C4-2B (cell line): Measurements from ENCODE around the gene SHC2.

ENCODE experiments used
- H3K27ac ChIP-seq: fragments of 450-650 bp; 2 replicates; pipeline ENCODE4 v1.5.1; 2017
- CTCF ChIP-seq: fragments of 450-650 bp; conservative IDR thresholded peaks from 2 replicates; pipeline ENCODE4 v1.5.1; 2017; ENCODE audit warnings: mild to moderate bottlenecking
- ZFX ChIP-seq: fragments of 450-650 bp; IDR thresholded peaks from 2 replicates; pipeline ENCODE4 v1.6.1; 2017

The SHC2 gene

GRCh38 chr19:444677-445210 lies 16.1 kb downstream of the SHC2 start:
- H3K27ac ChIP-seq: no peak overlapping the region
- TF ChIP-seq ZFX: no peak
- TF ChIP-seq CTCF: no peak

- TF ChIP-seq CTCF (no peak), ZFX (no peak)
- no peak overlapping the region for H3K27ac ChIP-seq
Observed at GRCh38 chr19:443005-443404, 17.8 kb downstream of the SHC2 start.

GRCh38 chr19:442085-442484 lies 18.7 kb downstream of the SHC2 start:
- H3K27ac ChIP-seq: no peak overlapping the region
- no peak for TF ChIP-seq CTCF
- TF ChIP-seq ZFX: no peak

GRCh38 chr19:441213-441836 lies 19.5 kb downstream of the SHC2 start:
- TF ChIP-seq ZFX: no peak
- TF ChIP-seq CTCF: no peak
- no peak overlapping the region for H3K27ac ChIP-seq

- TF ChIP-seq CTCF (no peak), ZFX (no peak)
- no peak overlapping the region for H3K27ac ChIP-seq
Observed at GRCh38 chr19:440391-441212, 20.2 kb downstream of the SHC2 start.

- no peak overlapping the region for H3K27ac ChIP-seq
- no peak for TF ChIP-seq CTCF
- TF ChIP-seq ZFX: no peak
Observed at GRCh38 chr19:439167-439900, 21.5 kb downstream of the SHC2 start.
